Measurements from ENCODE around the gene CACNA1A.

- no peak for TF ChIP-seq CTCF (IDR thresholded peaks at IDR 0.05)
- no peak for TF ChIP-seq POLR2A (IDR thresholded peaks at IDR 0.05; ENCODE audit: low read depth)
Measured at GRCh38 chr19:13286195-13286985, 219.9 kb downstream of the CACNA1A start.

Data from esophagus muscularis mucosa (tissue), 3 donors.